HEK293 (cell line): ENCODE data around the gene CDK16.

Source experiments
- CTCF ChIA-PET: fragments of 350-600 bp; formaldehyde crosslinking; extraction: SDS; loops from one replicate; lab custom pipeline; 2021; ENCODE audit warnings: antibody characterized with exemption; lab: Yijun Ruan, JAX
- POLR2A ChIA-PET: fragments of 300-600 bp; formaldehyde crosslinking; extraction: SDS; loops from one replicate; lab custom pipeline; 2020; ENCODE audit warnings: antibody characterized with exemption, inconsistent platforms; lab: Yijun Ruan, JAX
- H3K27ac ChIP-seq: fragments of 200-500 bp; sonication (Bioruptor generic); 2 replicates; pipeline ENCODE4 v1.5.1; 2014; ENCODE audit warnings: low read depth, low read length, control low read depth, inconsistent platforms; ENCODE audit errors: extremely low read depth
- H3K36me3 ChIP-seq, 2 experiments: fragments of 200-500 bp in 1 of 2; sonication (Bioruptor generic) in 1 of 2; 1 replicate in 1 of 2; 2 replicates in 1 of 2; pipeline ENCODE4 v1.5.1; 2014 to 2017; ENCODE audit warnings: inconsistent platforms in 2 of 2, low read length in 2 of 2; ENCODE audit not compliant: control insufficient read depth in 2 of 2, insufficient read depth in 1 of 2
- H3K4me1 ChIP-seq: fragments of 200-500 bp; sonication (Bioruptor generic); 2 replicates; pipeline ENCODE4 v1.5.1; 2014; ENCODE audit warnings: mild to moderate bottlenecking, low read length, inconsistent platforms; ENCODE audit not compliant: control insufficient read depth, insufficient read depth
- H3K4me3 ChIP-seq: 2 replicates; pipeline ENCODE4 v1.5.1; 2011; ENCODE audit warnings: low read depth, mild to moderate bottlenecking, control low read depth, low read length, moderate library complexity
- H3K9me3 ChIP-seq: fragments of 200-500 bp; sonication (Bioruptor generic); 2 replicates; pipeline ENCODE4 v1.5.1; 2014; ENCODE audit warnings: low read depth, low read length, inconsistent platforms; ENCODE audit not compliant: control insufficient read depth, insufficient read depth
- HIC1 ChIP-seq: fragments of 450-650 bp; formaldehyde crosslinking; IDR thresholded peaks from 2 replicates; pipeline ENCODE4 v1.5.1; 2016; ENCODE audit warnings: missing biosample characterization, missing genetic modification characterization
- MEIS1 ChIP-seq: sonication (generic); formaldehyde crosslinking; IDR thresholded peaks from 2 replicates; pipeline ENCODE4 v1.8.1; 2022; ENCODE audit warnings: missing genetic modification reagents, mild to moderate bottlenecking, borderline replicate concordance
- MYNN ChIP-seq: fragments of 450-650 bp; formaldehyde crosslinking; IDR thresholded peaks from 2 replicates; pipeline ENCODE4 v1.5.1; 2016; ENCODE audit warnings: missing biosample characterization, missing genetic modification characterization, borderline replicate concordance
- SCRT1 ChIP-seq: fragments of 450-650 bp; formaldehyde crosslinking; IDR thresholded peaks from 2 replicates; pipeline ENCODE4 v1.5.1; 2016; ENCODE audit warnings: missing biosample characterization, missing genetic modification characterization, borderline replicate concordance
- SCRT2 ChIP-seq: fragments of 450-650 bp; formaldehyde crosslinking; IDR thresholded peaks from 2 replicates; pipeline ENCODE4 v1.5.1; 2016; ENCODE audit warnings: missing biosample characterization, missing genetic modification characterization
- TRIM28 ChIP-seq: IDR thresholded peaks from 2 replicates; pipeline ENCODE4 v1.6.1; 2011; ENCODE audit warnings: low read length, control low read depth, borderline replicate concordance
- ZBTB48 ChIP-seq: fragments of 450-650 bp; formaldehyde crosslinking; IDR thresholded peaks from 2 replicates; pipeline ENCODE4 v1.5.1; 2016; ENCODE audit warnings: missing biosample characterization, missing genetic modification characterization
- ZNF146 ChIP-seq: fragments of 450-650 bp; formaldehyde crosslinking; IDR thresholded peaks from 2 replicates; pipeline ENCODE4 v1.5.1; 2016; ENCODE audit warnings: missing biosample characterization, missing genetic modification characterization
- ZNF214 ChIP-seq: fragments of 450-650 bp; formaldehyde crosslinking; IDR thresholded peaks from 2 replicates; pipeline ENCODE4 v1.5.1; 2017; ENCODE audit warnings: missing biosample characterization, mild to moderate bottlenecking, missing genetic modification characterization, borderline replicate concordance
- ZNF24 ChIP-seq: fragments of 450-650 bp; formaldehyde crosslinking; IDR thresholded peaks from 2 replicates; pipeline ENCODE4 v1.5.1; 2016; ENCODE audit warnings: missing biosample characterization, missing genetic modification characterization
- ZNF274 ChIP-seq, 2 experiments: fragments of 200-500 bp in 1 of 2; fragments of 450-650 bp in 1 of 2; sonication (Bioruptor generic) in 1 of 2; formaldehyde crosslinking in 1 of 2; IDR thresholded peaks; 2 replicates each; pipeline versions ENCODE4 v1.5.1 to v1.6.1; 2014 to 2016; ENCODE audit warnings: borderline replicate concordance in 1 of 2, inconsistent platforms in 1 of 2, low read length in 1 of 2, missing biosample characterization in 1 of 2, missing genetic modification characterization in 1 of 2
- ZNF341 ChIP-seq: fragments of 450-650 bp; formaldehyde crosslinking; IDR thresholded peaks from 2 replicates; pipeline ENCODE4; 2016; ENCODE audit warnings: low read depth, missing biosample characterization, missing genetic modification characterization
- ZNF366 ChIP-seq: fragments of 450-650 bp; formaldehyde crosslinking; conservative IDR thresholded peaks from 2 replicates; pipeline ENCODE4 v1.5.1; 2016; ENCODE audit warnings: missing biosample characterization, missing genetic modification characterization
- ZNF398 ChIP-seq: fragments of 450-650 bp; formaldehyde crosslinking; IDR thresholded peaks from 2 replicates; pipeline ENCODE4 v1.5.1; 2017; ENCODE audit warnings: missing biosample characterization, missing genetic modification characterization
- ZNF473 ChIP-seq: fragments of 450-650 bp; formaldehyde crosslinking; IDR thresholded peaks from 2 replicates; pipeline ENCODE4 v1.5.1; 2017; ENCODE audit warnings: missing biosample characterization, missing genetic modification characterization
- ZNF629 ChIP-seq: fragments of 450-650 bp; formaldehyde crosslinking; IDR thresholded peaks from 2 replicates; pipeline ENCODE4 v1.5.1; 2017; ENCODE audit warnings: missing biosample characterization, missing genetic modification characterization
- ZNF645 ChIP-seq: fragments of 450-650 bp; formaldehyde crosslinking; IDR thresholded peaks from 2 replicates; pipeline ENCODE4; 2016; ENCODE audit warnings: missing biosample characterization, missing genetic modification characterization
- ZNF660 ChIP-seq: fragments of 450-650 bp; IDR thresholded peaks from 2 replicates; pipeline ENCODE4 v1.5.1; 2018; ENCODE audit warnings: missing biosample characterization, mild to moderate bottlenecking, missing genetic modification characterization
- ZSCAN23 ChIP-seq: fragments of 450-650 bp; formaldehyde crosslinking; IDR thresholded peaks from 2 replicates; pipeline ENCODE4 v1.5.1; 2016; ENCODE audit warnings: missing biosample characterization, missing genetic modification characterization

The CDK16 gene

GRCh38 chrX:47182106-47182700 lies 36.3 kb upstream of the CDK16 start:
- ChIA-PET CTCF (no interaction called here), POLR2A (no interaction called here)
- Histone ChIP-seq H3K4me3 (no peak overlapping the region), H3K36me3 (peaks cover 13 to 85% of the 10 kb centered on the region in 2 experiments), H3K4me1 (no peaks in the 10 kb centered on the region), H3K9me3 (no peaks in the 10 kb centered on the region), H3K27ac (no peak overlapping the region)
- peak; percentile 61; the same call in 1 of the 2 replicates for TF ChIP-seq SCRT1 (tag by site-specific recombination)
- no peak for TF ChIP-seq ZNF473 (tag by site-specific recombination)
- TF ChIP-seq SCRT2 (tag by site-specific recombination): peak; percentile 88
- TF ChIP-seq HIC1: peak; percentile 39; the same call in 1 of the 2 replicates
- TF ChIP-seq MYNN (tag by site-specific recombination): no peak

- Histone ChIP-seq H3K4me1 (no peaks in the 10 kb centered on the region), H3K36me3 (peaks cover 5 to 65% of the 10 kb centered on the region in 2 experiments), H3K9me3 (no peaks in the 10 kb centered on the region)
- ChIA-PET CTCF (no interaction called here), POLR2A (no interaction called here)
- TF ChIP-seq ZNF366 (tag by site-specific recombination) (no peak), TRIM28 (no peak), ZNF645 (tag by site-specific recombination) (no peak), ZSCAN23 (tag by site-specific recombination) (no peak), ZNF341 (no peak), MEIS1 (CRISPR knock-in tag) (no peak), ZNF146 (tag by site-specific recombination) (no peak), ZNF214 (tag by site-specific recombination) (no peak), ZNF629 (tag by site-specific recombination) (no peak), ZNF398 (tag by site-specific recombination) (no peak), ZNF274 (IDR thresholded peaks at IDR 0.05; ENCODE audit: low read length) (no peak), ZNF274 (tag by site-specific recombination; IDR thresholded peaks at IDR 0.05; ENCODE audit: borderline replicate concordance) (no peak), ZNF24 (no peak), ZBTB48 (tag by site-specific recombination) (no peak), ZNF660 (no peak)
- TF ChIP-seq, all 188 proteins: peak for 0
- H3K27ac ChIP-seq: no peak overlapping the region
- no peak overlapping the region for H3K4me3 ChIP-seq
These were observed 34.0 kb upstream of the CDK16 start for GRCh38 chrX:47184486-47184885.
